Measurements from ENCODE around the gene PPDPF.

- no peak for TF ChIP-seq CTCF (optimal IDR thresholded peaks at IDR 0.05 in 1 of 3, IDR thresholded peaks at IDR 0.05 in 1 of 3, conservative IDR thresholded peaks at IDR 0.05 in 1 of 3; ENCODE audit: extremely low read depth in 1 of 3, insufficient read depth in 2 of 3, low read length in 3 of 3)
- TF ChIP-seq EZH2 (IDR thresholded peaks at IDR 0.05; ENCODE audit: low read length), result no peak
Measured at GRCh38 chr20:63518351-63518861, 2.2 kb upstream of the PPDPF start.
